ENCODE data around the gene ZNF530.
A peak's percentile ranks its signal among the peaks of the same experiment; 100 is the strongest.

ZNF530 gene

GRCh38 chr19:57613941-57614743 is 14.5 kb downstream of the ZNF530 start, which contains the start of gene ZNF134:
ZNF134 (plus strand) TSS chr19:57614242; CDS start chr19:57619469, 5,227 bp downstream.
- peak; percentile 77 to 81 for DNase-seq (ENCODE audit: low read depth in 2 of 2)

- DNase-seq (ENCODE audit: low read depth in 2 of 2) = no peak
Observed at GRCh38 chr19:57615346-57615745, 15.7 kb downstream of the ZNF530 start.

- DNase-seq (ENCODE audit: low read depth in 2 of 2) = no peak
Observed at GRCh38 chr19:57620673-57621348, 21.1 kb downstream of the ZNF530 start.

GRCh38 chr19:57623091-57623490 is 23.4 kb downstream of the ZNF530 start:
- DNase-seq (ENCODE audit: low read depth in 2 of 2) = no peak

- DNase-seq (ENCODE audit: low read depth in 2 of 2) = peak; percentile 71 to 76
Observed at GRCh38 chr19:57632987-57633831, 33.5 kb downstream of the ZNF530 start, which contains the start of gene ZNF211. ZNF211 (plus strand) TSS chr19:57633168; CDS start chr19:57633347, 179 bp downstream.

GRCh38 chr19:57633832-57634131 is 34.1 kb downstream of the ZNF530 start:
- DNase-seq (ENCODE audit: low read depth in 2 of 2) = no peak

- no peak for DNase-seq (ENCODE audit: low read depth in 2 of 2)
Observed at GRCh38 chr19:57637379-57637778, 37.7 kb downstream of the ZNF530 start.

GRCh38 chr19:57641715-57642234 is 42.1 kb downstream of the ZNF530 start:
- DNase-seq (ENCODE audit: low read depth in 2 of 2) = no peak

- DNase-seq (ENCODE audit: low read depth in 2 of 2) = no peak
Observed at GRCh38 chr19:57642396-57643046, 42.8 kb downstream of the ZNF530 start.

- no peak for DNase-seq (ENCODE audit: low read depth in 2 of 2)
Observed at GRCh38 chr19:57643734-57644133, 44.0 kb downstream of the ZNF530 start.

GRCh38 chr19:57648331-57649003 is 48.8 kb downstream of the ZNF530 start:
- DNase-seq (ENCODE audit: low read depth in 2 of 2) = no peak

- DNase-seq (ENCODE audit: low read depth in 2 of 2) = no peak
Observed at GRCh38 chr19:57651654-57651996, 51.9 kb downstream of the ZNF530 start.

GRCh38 chr19:57653689-57654088 is 54.0 kb downstream of the ZNF530 start:
- no peak for DNase-seq (ENCODE audit: low read depth in 2 of 2)

GRCh38 chr19:57655443-57655842 is 55.8 kb downstream of the ZNF530 start:
- DNase-seq (ENCODE audit: low read depth in 2 of 2) = no peak

- no peak for DNase-seq (ENCODE audit: low read depth in 2 of 2)
Observed at GRCh38 chr19:57656346-57656745, 56.7 kb downstream of the ZNF530 start.
